ENCODE results near the gene TCP11L1.
"Not testable (repeated sequence)": the region's sequence is repeated elsewhere in the genome, so short reads cannot be mapped to it uniquely, and the experiment has no call there.

Gene TCP11L1

GRCh38 chr11:33045551-33046255, 6.3 kb downstream of the TCP11L1 start:
- H2AFZ ChIP-seq (ENCODE audit: low read depth, low read length), result no peak overlapping the region
- no peaks in the 10 kb centered on the region for H3K27me3 ChIP-seq (ENCODE audit: control insufficient read depth in 1 of 2, insufficient read depth in 1 of 2, low read length in 2 of 2)
- H4K8ac ChIP-seq (ENCODE audit: low read length), result no peak overlapping the region
- peaks cover 12 to 53% of the 10 kb centered on the region in 2 experiments for H3K36me3 ChIP-seq (ENCODE audit: control insufficient read depth in 1 of 2, insufficient read depth in 2 of 2, low read depth in 1 of 2, low read length in 2 of 2)
- H2BK12ac ChIP-seq (ENCODE audit: low read length in 2 of 2), result no peak overlapping the region
- 89% methylated on average over 8 of the region's 8 CpGs for WGBS
- H3K4me1 ChIP-seq (ENCODE audit: control insufficient read depth, insufficient read depth, low read depth, low read length), result peaks cover 1% of the 10 kb centered on the region
- no peak overlapping the region for H3K14ac ChIP-seq (ENCODE audit: low read length in 2 of 2)
- H3K4me3 ChIP-seq (ENCODE audit: insufficient read depth in 1 of 2, low read depth in 1 of 2, low read length in 2 of 2), result no peak overlapping the region
- no peak overlapping the region for H2BK120ac ChIP-seq (ENCODE audit: low read depth, low read length)
- no peak overlapping the region for H3K9ac ChIP-seq (ENCODE audit: low read length)
- H3K27ac ChIP-seq (ENCODE audit: low read length, poor library complexity, severe bottlenecking), result no peak overlapping the region
- H3K4me2 ChIP-seq (ENCODE audit: low read length, poor library complexity, severe bottlenecking), result no peak overlapping the region
- no peak overlapping the region for H2BK5ac ChIP-seq (ENCODE audit: low read depth, low read length, poor library complexity, severe bottlenecking)
- no peak for DNase-seq
- no peak overlapping the region for H2AK5ac ChIP-seq (ENCODE audit: low read length, severe bottlenecking)
- H3K9me3 ChIP-seq (ENCODE audit: control insufficient read depth, low read length), result peaks cover 5% of the 10 kb centered on the region
- H4K91ac ChIP-seq (ENCODE audit: low read length), result no peak overlapping the region
- peaks cover 21% of the 10 kb centered on the region for H3K79me1 ChIP-seq (replicated peaks; ENCODE audit: low read length, poor library complexity, severe bottlenecking)
- H2BK15ac ChIP-seq (ENCODE audit: low read depth, poor library complexity, severe bottlenecking), result no peak overlapping the region
- H3K18ac ChIP-seq (ENCODE audit: low read depth in 1 of 2, low read length in 2 of 2), result no peak overlapping the region
- H3K4ac ChIP-seq (ENCODE audit: low read depth in 1 of 2, low read length in 2 of 2), result no peak overlapping the region
- no peak overlapping the region for H3K23ac ChIP-seq (ENCODE audit: low read length in 2 of 2)

GRCh38 chr11:33048701-33049100, 9.3 kb downstream of the TCP11L1 start:
- peaks cover 16% of the 10 kb centered on the region for H3K79me1 ChIP-seq (replicated peaks; ENCODE audit: low read length, poor library complexity, severe bottlenecking)
- not testable (repeated sequence) for H2BK5ac ChIP-seq (ENCODE audit: low read depth, low read length, poor library complexity, severe bottlenecking); H3K27me3 ChIP-seq (ENCODE audit: control insufficient read depth in 1 of 2, insufficient read depth in 1 of 2, low read length in 2 of 2); H3K4me1 ChIP-seq (ENCODE audit: control insufficient read depth, insufficient read depth, low read depth, low read length); H3K9me3 ChIP-seq (ENCODE audit: control insufficient read depth, low read length); H3K4me2 ChIP-seq (ENCODE audit: low read length, poor library complexity, severe bottlenecking); H4K8ac ChIP-seq (ENCODE audit: low read length); H2BK120ac ChIP-seq (ENCODE audit: low read depth, low read length); H3K27ac ChIP-seq (ENCODE audit: low read length, poor library complexity, severe bottlenecking); H2AFZ ChIP-seq (ENCODE audit: low read depth, low read length); H3K4ac ChIP-seq (ENCODE audit: low read depth in 1 of 2, low read length in 2 of 2); H4K91ac ChIP-seq (ENCODE audit: low read length); H3K18ac ChIP-seq (ENCODE audit: low read depth in 1 of 2, low read length in 2 of 2); H2AK5ac ChIP-seq (ENCODE audit: low read length, severe bottlenecking); H3K23ac ChIP-seq (ENCODE audit: low read length in 2 of 2); DNase-seq; H2BK15ac ChIP-seq (ENCODE audit: low read depth, poor library complexity, severe bottlenecking); H3K9ac ChIP-seq (ENCODE audit: low read length); H3K14ac ChIP-seq (ENCODE audit: low read length in 2 of 2); H2BK12ac ChIP-seq (ENCODE audit: low read length in 2 of 2); H3K4me3 ChIP-seq (ENCODE audit: insufficient read depth in 1 of 2, low read depth in 1 of 2, low read length in 2 of 2)
- peaks cover 12 to 51% of the 10 kb centered on the region in 2 experiments for H3K36me3 ChIP-seq (ENCODE audit: control insufficient read depth in 1 of 2, insufficient read depth in 2 of 2, low read depth in 1 of 2, low read length in 2 of 2)
- WGBS, result 97% methylated on average over 6 of the region's 6 CpGs

GRCh38 chr11:33049565-33050408, 10.4 kb downstream of the TCP11L1 start:
- not testable (repeated sequence) for H4K8ac ChIP-seq (ENCODE audit: low read length); H3K4me1 ChIP-seq (ENCODE audit: control insufficient read depth, insufficient read depth, low read depth, low read length); H3K9ac ChIP-seq (ENCODE audit: low read length); H3K9me3 ChIP-seq (ENCODE audit: control insufficient read depth, low read length); H2BK15ac ChIP-seq (ENCODE audit: low read depth, poor library complexity, severe bottlenecking); H3K27me3 ChIP-seq (ENCODE audit: control insufficient read depth in 1 of 2, insufficient read depth in 1 of 2, low read length in 2 of 2); H2AFZ ChIP-seq (ENCODE audit: low read depth, low read length); H4K91ac ChIP-seq (ENCODE audit: low read length); H3K14ac ChIP-seq (ENCODE audit: low read length in 2 of 2); H3K27ac ChIP-seq (ENCODE audit: low read length, poor library complexity, severe bottlenecking); H2AK5ac ChIP-seq (ENCODE audit: low read length, severe bottlenecking); H3K4me3 ChIP-seq (ENCODE audit: insufficient read depth in 1 of 2, low read depth in 1 of 2, low read length in 2 of 2); H3K18ac ChIP-seq (ENCODE audit: low read depth in 1 of 2, low read length in 2 of 2); H2BK120ac ChIP-seq (ENCODE audit: low read depth, low read length); H3K4ac ChIP-seq (ENCODE audit: low read depth in 1 of 2, low read length in 2 of 2); H3K4me2 ChIP-seq (ENCODE audit: low read length, poor library complexity, severe bottlenecking); DNase-seq; H3K23ac ChIP-seq (ENCODE audit: low read length in 2 of 2); H2BK5ac ChIP-seq (ENCODE audit: low read depth, low read length, poor library complexity, severe bottlenecking); H2BK12ac ChIP-seq (ENCODE audit: low read length in 2 of 2)
- WGBS, result 96% methylated on average over 2 of the region's 3 CpGs
- Histone ChIP-seq H3K79me1 (replicated peaks; ENCODE audit: low read length, poor library complexity, severe bottlenecking) (peaks cover 12% of the 10 kb centered on the region), H3K36me3 (ENCODE audit: control insufficient read depth in 1 of 2, insufficient read depth in 2 of 2, low read depth in 1 of 2, low read length in 2 of 2) (peaks cover 12 to 46% of the 10 kb centered on the region in 2 experiments)

- Histone ChIP-seq H2BK12ac (ENCODE audit: low read length in 2 of 2) (no peak overlapping the region), H3K9ac (ENCODE audit: low read length) (no peak overlapping the region), H3K79me1 (replicated peaks; ENCODE audit: low read length, poor library complexity, severe bottlenecking) (peaks cover 9% of the 10 kb centered on the region), H3K4me2 (ENCODE audit: low read length, poor library complexity, severe bottlenecking) (no peak overlapping the region), H3K36me3 (ENCODE audit: control insufficient read depth in 1 of 2, insufficient read depth in 2 of 2, low read depth in 1 of 2, low read length in 2 of 2) (peaks cover 0 to 36% of the 10 kb centered on the region in 2 experiments), H4K91ac (ENCODE audit: low read length) (no peak overlapping the region), H3K9me3 (ENCODE audit: control insufficient read depth, low read length) (no peaks in the 10 kb centered on the region), H3K4ac (ENCODE audit: low read depth in 1 of 2, low read length in 2 of 2) (no peak overlapping the region), H3K18ac (ENCODE audit: low read depth in 1 of 2, low read length in 2 of 2) (no peak overlapping the region), H3K27me3 (ENCODE audit: control insufficient read depth in 1 of 2, insufficient read depth in 1 of 2, low read length in 2 of 2) (no peaks in the 10 kb centered on the region), H4K8ac (ENCODE audit: low read length) (no peak overlapping the region), H3K4me3 (ENCODE audit: insufficient read depth in 1 of 2, low read depth in 1 of 2, low read length in 2 of 2) (no peak overlapping the region), H2BK5ac (ENCODE audit: low read depth, low read length, poor library complexity, severe bottlenecking) (no peak overlapping the region), H3K14ac (ENCODE audit: low read length in 2 of 2) (no peak overlapping the region), H2AK5ac (ENCODE audit: low read length, severe bottlenecking) (no peak overlapping the region), H3K4me1 (ENCODE audit: control insufficient read depth, insufficient read depth, low read depth, low read length) (no peaks in the 10 kb centered on the region), H2AFZ (ENCODE audit: low read depth, low read length) (no peak overlapping the region), H2BK120ac (ENCODE audit: low read depth, low read length) (no peak overlapping the region), H3K27ac (ENCODE audit: low read length, poor library complexity, severe bottlenecking) (no peak overlapping the region), H2BK15ac (ENCODE audit: low read depth, poor library complexity, severe bottlenecking) (no peak overlapping the region), H3K23ac (ENCODE audit: low read length in 2 of 2) (no peak overlapping the region)
- no peak for DNase-seq
- WGBS, result no CpG with 5 or more reads among the region's 2 CpGs
These were observed 12.9 kb downstream of the TCP11L1 start for GRCh38 chr11:33052231-33052630.
